Measurements from ENCODE around the gene RIC8B.
"Not testable (repeated sequence)": the region's sequence is repeated elsewhere in the genome, so short reads cannot be mapped to it uniquely, and the experiment has no call there.

The RIC8B gene

DNA sequence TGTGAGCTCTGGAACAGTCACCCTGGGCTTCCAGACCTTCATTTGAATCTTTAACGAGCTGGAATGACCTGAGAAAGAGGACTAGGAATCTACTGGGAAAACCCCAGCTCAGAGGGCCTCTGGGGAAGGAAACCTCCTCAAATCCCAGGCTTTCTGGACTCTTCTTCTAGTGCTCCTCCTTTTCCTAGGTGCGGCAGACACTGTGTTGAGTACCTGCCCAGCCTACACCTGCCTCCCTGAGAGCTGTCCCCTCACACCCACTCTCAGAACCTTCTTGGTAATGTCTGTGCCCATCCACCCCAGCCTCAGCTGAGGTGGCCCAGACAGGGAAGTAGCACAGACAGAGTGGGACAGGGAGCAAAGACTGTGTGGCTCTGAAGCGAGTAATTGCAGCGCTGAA, 133.4 kb downstream of the RIC8B start:
- in situ Hi-C loops (cut with HindIII; ENCODE audit: low pct_unique_long_range_greater_than_20kb, low sequenced_read_pairs): no loop called here
- no peak for DNase-seq (ENCODE audit: low read depth in 1 of 2, low spot score in 1 of 2)
- TF ChIP-seq JUND (IDR thresholded peaks at IDR 0.05; ENCODE audit: low read depth): no peak

DNA sequence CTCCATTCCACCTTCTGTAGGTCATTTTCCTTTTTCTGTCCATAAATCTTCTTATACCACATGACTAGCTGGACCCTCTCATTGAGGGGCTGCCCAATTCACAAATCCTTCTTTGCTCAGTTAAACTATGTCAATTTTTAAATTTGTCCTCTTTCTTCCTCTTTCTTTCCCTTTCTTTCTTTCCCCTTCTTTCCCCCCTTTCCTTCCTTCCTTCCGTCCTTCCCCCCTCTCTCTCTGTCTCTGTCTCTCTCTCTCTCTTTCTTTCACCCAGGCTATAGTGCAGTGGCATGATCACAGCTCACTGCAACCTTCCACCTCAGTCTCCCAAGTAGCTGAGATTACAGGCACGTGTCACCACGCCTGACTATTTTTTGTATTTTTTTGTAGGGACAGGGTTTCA, 134.1 kb downstream of the RIC8B start:
- TF ChIP-seq JUND (IDR thresholded peaks at IDR 0.05; ENCODE audit: low read depth): no peak
- in situ Hi-C loops (cut with HindIII; ENCODE audit: low pct_unique_long_range_greater_than_20kb, low sequenced_read_pairs): no loop called here
- DNase-seq (ENCODE audit: low read depth in 1 of 2, low spot score in 1 of 2): no peak

DNA sequence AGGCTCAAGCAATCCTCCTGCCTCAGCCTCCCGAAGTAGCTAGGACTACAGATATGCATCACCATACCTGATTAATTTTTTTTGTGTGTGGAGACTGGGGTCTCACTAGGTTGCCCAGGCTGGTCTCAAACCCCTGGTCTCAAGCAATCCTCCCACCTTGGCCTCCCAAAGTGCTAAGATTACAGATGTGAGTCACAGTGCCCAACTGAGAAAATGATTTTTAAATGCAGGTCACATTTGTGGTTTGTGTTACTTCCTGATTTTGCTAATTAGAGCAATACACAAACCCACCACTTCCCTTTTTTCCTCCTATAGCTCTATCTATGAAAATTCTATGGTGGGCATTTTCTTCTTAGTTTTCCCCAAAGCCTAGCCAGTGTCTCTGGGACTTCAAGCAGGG, 135.7 kb downstream of the RIC8B start:
- in situ Hi-C loops (cut with HindIII; ENCODE audit: low pct_unique_long_range_greater_than_20kb, low sequenced_read_pairs): no loop called here
- DNase-seq (ENCODE audit: low read depth in 1 of 2, low spot score in 1 of 2): no peak
- TF ChIP-seq JUND (IDR thresholded peaks at IDR 0.05; ENCODE audit: low read depth): no peak

DNA sequence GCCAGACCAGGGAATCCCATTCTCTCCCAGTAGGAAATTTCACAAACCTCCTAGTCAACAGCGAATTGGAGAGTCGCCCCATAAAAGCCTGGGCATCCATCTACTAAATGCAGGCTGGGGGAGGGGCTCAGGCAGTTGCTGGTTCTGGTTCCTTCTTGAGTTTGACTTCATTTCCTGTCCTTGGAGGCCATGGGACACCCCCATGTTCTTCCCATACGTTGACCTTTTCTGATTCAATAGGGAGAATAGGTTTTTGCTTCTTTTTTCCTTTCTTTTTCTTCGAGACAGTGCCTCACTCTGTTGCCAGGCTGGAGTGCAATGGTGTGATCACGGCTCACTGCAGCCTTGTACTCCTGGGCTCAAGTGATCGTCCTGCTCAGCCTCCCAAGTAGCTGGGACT, 137.1 kb downstream of the RIC8B start:
- DNase-seq (ENCODE audit: low read depth in 1 of 2, low spot score in 1 of 2): no peak
- in situ Hi-C loops (cut with HindIII; ENCODE audit: low pct_unique_long_range_greater_than_20kb, low sequenced_read_pairs): no loop called here
- TF ChIP-seq JUND (IDR thresholded peaks at IDR 0.05; ENCODE audit: low read depth): no peak

DNA sequence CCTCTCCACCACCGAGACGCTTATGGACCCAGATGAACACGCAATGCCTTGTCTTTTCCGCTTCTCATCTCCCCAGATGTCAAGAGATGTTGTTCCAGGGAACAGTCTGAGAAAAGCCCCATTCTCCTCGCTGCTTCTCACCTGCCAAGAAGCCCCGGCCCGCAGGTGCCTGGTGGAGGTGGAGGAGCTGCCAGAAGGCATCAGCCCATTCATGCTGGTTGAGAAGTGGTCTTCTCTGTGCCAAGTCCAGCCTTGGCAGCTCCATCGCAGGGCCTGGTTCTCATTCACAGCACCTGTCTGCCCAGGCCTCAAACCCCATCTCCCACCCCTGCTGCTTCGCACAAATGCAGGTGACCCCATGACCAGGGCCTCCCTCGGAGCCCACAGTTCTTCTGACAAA, 139.0 kb downstream of the RIC8B start:
- no peak for DNase-seq (ENCODE audit: low read depth in 1 of 2, low spot score in 1 of 2)
- TF ChIP-seq JUND (IDR thresholded peaks at IDR 0.05; ENCODE audit: low read depth): no peak
- in situ Hi-C loops (cut with HindIII; ENCODE audit: low pct_unique_long_range_greater_than_20kb, low sequenced_read_pairs): no loop called here

DNA sequence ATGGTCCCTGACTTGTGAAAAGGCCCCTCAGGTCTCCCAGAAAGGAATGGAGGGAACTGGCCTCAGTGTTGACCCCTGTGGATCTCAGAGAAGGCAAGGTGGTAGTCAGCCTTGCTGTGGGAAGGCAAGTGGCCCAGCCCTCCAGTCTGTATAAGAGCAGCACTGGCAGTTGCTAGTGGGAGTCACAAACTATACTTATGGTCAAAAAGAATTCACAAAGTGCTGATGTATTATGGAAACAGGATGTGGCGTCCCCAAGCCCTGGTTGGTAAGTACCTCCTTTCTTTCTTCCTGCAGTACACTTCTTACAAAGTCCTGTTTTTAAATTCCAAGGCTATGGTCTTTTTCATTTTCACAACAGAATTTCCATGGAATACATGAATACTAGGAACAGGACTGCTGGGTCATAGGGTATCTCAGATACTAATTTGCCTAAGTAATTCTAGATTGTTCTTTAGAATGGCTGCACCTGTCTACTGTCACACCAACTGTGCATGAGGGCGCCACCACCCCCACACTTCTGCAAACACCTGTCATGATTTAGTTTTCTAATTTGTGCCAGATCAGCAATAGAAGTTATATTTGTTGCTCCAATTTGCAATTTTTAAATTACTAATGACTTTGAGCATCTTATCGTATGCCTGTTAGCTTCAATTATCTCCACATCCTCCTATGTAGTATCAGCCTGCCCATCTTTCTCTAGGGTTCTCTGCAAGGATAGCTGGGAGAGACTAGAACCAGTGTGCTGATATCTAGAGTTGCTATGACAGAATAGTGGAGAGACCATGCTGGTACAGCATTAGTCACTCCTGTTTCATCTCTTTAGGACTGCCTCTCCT, 140.5 kb downstream of the RIC8B start:
- no peak for TF ChIP-seq JUND (IDR thresholded peaks at IDR 0.05; ENCODE audit: low read depth)
- no peak for DNase-seq (ENCODE audit: low read depth in 1 of 2, low spot score in 1 of 2)
- in situ Hi-C loops (cut with HindIII; ENCODE audit: low pct_unique_long_range_greater_than_20kb, low sequenced_read_pairs): no loop called here

DNA sequence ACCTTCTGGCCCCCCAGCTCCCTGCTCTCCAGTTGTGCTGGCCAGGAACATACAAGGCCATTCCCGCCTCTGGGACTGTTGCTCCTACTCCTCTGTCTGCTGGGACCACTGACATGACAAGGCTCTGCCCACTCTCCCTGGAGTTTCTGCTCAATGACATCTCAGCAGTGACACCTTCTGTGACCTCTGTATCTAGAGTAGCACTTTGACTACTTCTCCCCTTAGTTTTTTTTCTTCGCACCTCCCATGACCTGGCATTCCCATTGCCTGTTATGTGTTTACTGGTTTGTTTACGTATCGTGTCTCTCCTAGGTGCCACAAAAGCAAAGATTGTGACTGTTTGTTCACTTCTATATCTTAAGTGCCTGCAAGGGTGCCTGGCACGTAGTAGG, 141.1 kb downstream of the RIC8B start:
- TF ChIP-seq JUND (IDR thresholded peaks at IDR 0.05; ENCODE audit: low read depth): no peak
- in situ Hi-C loops (cut with HindIII; ENCODE audit: low pct_unique_long_range_greater_than_20kb, low sequenced_read_pairs): no loop called here
- no peak for DNase-seq (ENCODE audit: low read depth in 1 of 2, low spot score in 1 of 2)

DNA sequence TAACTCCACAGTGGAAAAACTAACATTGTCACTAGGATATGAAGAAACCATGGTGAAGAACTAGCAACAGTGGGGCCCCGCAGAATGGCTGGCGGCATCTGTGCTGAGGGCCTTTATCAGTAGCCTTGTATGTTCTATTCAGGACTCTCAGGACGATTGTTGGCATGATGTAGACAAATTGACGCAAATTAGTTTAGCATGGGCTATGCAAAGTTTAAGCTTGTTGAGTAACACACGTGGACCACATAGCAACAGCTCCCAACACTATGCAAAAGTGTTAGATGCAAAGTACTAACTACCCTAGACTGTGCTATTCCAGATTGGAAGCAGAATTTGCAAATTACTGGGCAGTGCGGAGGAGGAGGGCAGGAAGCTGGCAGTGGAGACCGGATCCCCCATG, 143.0 kb downstream of the RIC8B start:
- in situ Hi-C loops (cut with HindIII; ENCODE audit: low pct_unique_long_range_greater_than_20kb, low sequenced_read_pairs): no loop called here
- no peak for TF ChIP-seq JUND (IDR thresholded peaks at IDR 0.05; ENCODE audit: low read depth)

DNA sequence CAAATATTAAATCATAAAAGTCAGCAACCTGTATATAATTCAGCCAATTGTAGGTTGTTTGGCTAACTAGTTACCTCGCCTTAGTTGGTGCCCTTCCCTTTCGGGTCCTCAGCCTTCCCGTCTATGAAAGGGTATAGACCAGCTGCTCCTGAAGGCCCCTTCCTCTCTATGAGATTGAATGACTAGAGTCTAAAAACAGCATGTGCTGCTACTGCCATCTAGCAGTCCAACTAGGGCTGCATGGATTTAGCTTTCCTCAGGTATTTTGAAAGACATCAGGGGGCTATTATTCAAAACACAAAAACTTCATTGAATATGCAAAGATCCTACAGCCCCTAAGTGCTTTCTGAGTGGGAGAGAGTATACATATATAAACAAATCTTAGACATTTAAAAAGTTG, 144.3 kb downstream of the RIC8B start:
- in situ Hi-C loops (cut with HindIII; ENCODE audit: low pct_unique_long_range_greater_than_20kb, low sequenced_read_pairs): no loop called here
- peak; percentile 33 to 42 for DNase-seq (ENCODE audit: low read depth in 1 of 2, low spot score in 1 of 2)
- TF ChIP-seq JUND (IDR thresholded peaks at IDR 0.05; ENCODE audit: low read depth): no peak

More for the DNA sequence above, 143.0 kb downstream of the RIC8B start:
- no peak for DNase-seq (ENCODE audit: low read depth in 1 of 2, low spot score in 1 of 2)

DNA sequence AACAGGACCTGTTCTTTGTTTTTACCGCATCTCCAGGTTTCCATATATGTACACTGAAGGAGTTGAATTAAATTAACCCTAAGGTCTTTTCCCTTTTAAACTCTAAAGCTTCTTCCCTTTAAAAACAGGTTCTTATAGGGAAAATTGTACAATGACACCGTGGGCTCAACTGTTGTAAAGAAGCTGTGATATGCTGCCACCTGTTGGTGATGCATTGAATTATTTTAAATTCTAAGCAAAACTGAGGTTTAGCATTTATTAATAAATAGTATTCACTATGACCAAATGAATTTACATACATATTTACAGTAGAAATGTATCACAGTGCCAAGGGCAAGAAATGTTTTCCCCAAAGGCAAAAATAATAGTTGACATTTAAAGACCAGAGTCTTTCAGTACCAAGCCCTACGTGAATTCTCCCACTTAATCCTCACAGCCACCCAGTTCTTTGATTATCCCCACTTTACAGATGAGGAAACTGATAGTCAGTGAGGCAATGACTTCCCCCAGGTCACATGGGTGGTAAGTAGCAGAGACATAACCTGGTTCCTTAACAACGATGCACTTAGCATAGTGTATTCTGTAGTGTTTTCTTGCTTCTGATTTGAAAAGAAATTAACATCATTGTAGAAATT, 145.5 kb downstream of the RIC8B start:
- in situ Hi-C loops (cut with HindIII; ENCODE audit: low pct_unique_long_range_greater_than_20kb, low sequenced_read_pairs): no loop called here
- no peak for TF ChIP-seq JUND (IDR thresholded peaks at IDR 0.05; ENCODE audit: low read depth)
- peak; percentile 43 to 67 for DNase-seq (ENCODE audit: low read depth in 1 of 2, low spot score in 1 of 2)

DNA sequence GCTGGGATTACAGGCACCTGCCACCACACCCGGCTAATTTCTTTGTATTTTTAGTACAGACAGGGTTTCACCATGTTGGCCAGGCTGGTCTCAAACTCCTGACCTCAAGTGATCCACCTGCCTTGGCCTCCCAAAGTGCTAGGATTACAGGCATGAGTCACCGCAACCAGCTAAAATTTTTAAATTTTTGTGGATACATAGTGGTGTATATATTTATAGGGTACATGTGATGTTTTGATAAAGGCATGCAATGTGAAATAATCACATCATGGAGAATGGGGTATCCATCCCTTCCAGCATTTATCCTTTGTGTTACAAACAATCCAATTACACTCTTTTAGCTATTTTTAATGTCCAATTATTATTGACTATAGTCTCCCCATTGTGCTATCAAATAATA, 147.5 kb downstream of the RIC8B start:
- DNase-seq (ENCODE audit: low read depth in 1 of 2, low spot score in 1 of 2); in situ Hi-C loops (cut with HindIII; ENCODE audit: low pct_unique_long_range_greater_than_20kb, low sequenced_read_pairs): not testable (repeated sequence)

DNA sequence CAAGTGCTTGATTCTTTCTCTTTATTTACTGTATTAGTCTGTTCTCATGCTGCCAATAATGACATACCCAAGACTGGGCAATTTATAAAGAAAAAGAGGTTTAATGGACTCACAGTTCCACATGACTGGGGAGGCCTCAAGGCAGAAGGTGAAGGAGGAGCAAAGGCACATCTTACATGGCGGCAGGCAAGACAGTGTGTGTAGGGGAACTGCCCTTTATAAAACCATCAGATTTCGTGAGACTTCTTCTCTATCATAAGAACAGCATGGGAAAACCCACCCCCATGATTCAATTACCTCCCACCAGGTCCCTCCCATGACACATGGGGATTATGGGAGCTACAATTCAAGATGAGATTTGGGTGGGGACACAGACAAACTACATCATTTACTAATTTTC, 149.1 kb downstream of the RIC8B start:
- in situ Hi-C loops (cut with HindIII; ENCODE audit: low pct_unique_long_range_greater_than_20kb, low sequenced_read_pairs); DNase-seq (ENCODE audit: low read depth in 1 of 2, low spot score in 1 of 2): not testable (repeated sequence)

DNA sequence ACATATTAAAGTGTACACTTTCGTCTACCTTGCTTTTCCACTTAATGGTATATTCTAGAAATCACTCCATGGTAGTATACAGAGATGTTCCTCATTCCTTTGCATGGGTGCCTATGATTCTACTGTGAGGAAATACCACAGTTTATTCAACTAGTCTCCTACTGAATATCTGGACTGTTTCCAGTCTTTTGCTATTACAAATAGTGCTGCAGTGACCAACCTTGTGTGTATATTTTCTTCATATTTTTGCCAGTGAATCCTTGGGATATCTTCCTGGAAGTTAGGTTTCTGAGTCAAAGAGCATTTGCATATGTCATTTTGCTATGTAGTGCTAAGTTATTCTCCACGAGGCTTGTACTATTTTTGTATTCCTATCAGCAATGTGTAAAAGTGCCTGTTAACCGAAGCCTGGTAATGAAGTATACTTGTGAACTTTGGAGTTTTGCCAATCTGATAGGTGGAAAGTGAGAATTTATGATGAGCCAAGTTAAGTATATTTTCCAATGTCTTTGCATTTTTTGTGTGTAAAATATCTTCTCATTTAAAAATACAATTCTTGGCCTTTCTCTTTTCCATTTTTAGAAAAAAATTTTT, 149.9 kb downstream of the RIC8B start:
- peak in 1 of 2 experiments; percentile 22 for DNase-seq (ENCODE audit: low read depth in 1 of 2, low spot score in 1 of 2)
- in situ Hi-C loops (cut with HindIII; ENCODE audit: low pct_unique_long_range_greater_than_20kb, low sequenced_read_pairs): no loop called here
- TF ChIP-seq JUND (IDR thresholded peaks at IDR 0.05; ENCODE audit: low read depth): no peak
